Neuronal stem cell (in vitro differentiated cells): Measurements from ENCODE around the gene TBC1D10A.
A peak's percentile ranks its signal among the peaks of the same experiment; 100 is the strongest.

Experiments used
- DNase-seq: peaks from one replicate; pipeline ENCODE4 v3.0.0-alpha.2; 2013; ENCODE audit warnings: low spot score
- H2AFZ ChIP-seq: one replicate; pipeline ENCODE4 v1.6.1; 2013; ENCODE audit warnings: mild to moderate bottlenecking, low read length, inconsistent platforms
- H2AK5ac ChIP-seq: 2 replicates; pipeline ENCODE4 v1.6.1; 2013; ENCODE audit warnings: low read depth, mild to moderate bottlenecking, inconsistent platforms, low read length, moderate library complexity, mixed read lengths
- H2BK120ac ChIP-seq: 2 replicates; pipeline ENCODE4 v1.6.1; 2013; ENCODE audit warnings: low read depth, mild to moderate bottlenecking, inconsistent platforms, low read length, moderate library complexity, mixed read lengths
- H2BK12ac ChIP-seq: one replicate; pipeline ENCODE4 v1.6.1; 2013; ENCODE audit warnings: low read length, inconsistent platforms
- H2BK15ac ChIP-seq: 2 replicates; pipeline ENCODE4 v1.6.1; 2013; ENCODE audit warnings: mild to moderate bottlenecking, low read length, inconsistent platforms, mixed read lengths
- H2BK5ac ChIP-seq: one replicate; pipeline ENCODE4 v1.6.1; 2013; ENCODE audit warnings: inconsistent platforms, mild to moderate bottlenecking, low read length, moderate library complexity
- H3K14ac ChIP-seq: one replicate; pipeline ENCODE4 v1.6.1; 2013; ENCODE audit warnings: low read length, inconsistent platforms
- H3K18ac ChIP-seq: 2 replicates; pipeline ENCODE4 v1.6.1; 2013; ENCODE audit warnings: low read length, inconsistent platforms
- H3K23ac ChIP-seq: 2 replicates; pipeline ENCODE4 v1.6.1; 2013; ENCODE audit warnings: low read depth, mild to moderate bottlenecking, mixed read lengths, low read length, inconsistent platforms; ENCODE audit not compliant: poor library complexity
- H3K27ac ChIP-seq: replicated peaks from 3 replicates; pipeline ENCODE4 v1.5.1; 2013; ENCODE audit warnings: low read length, inconsistent platforms
- H3K27me3 ChIP-seq, 3 experiments: 2 replicates each; pipeline ENCODE4 v1.6.1; 2013; ENCODE audit warnings: low read length in 3 of 3, mild to moderate bottlenecking in 2 of 3, inconsistent platforms in 1 of 3, low read depth in 1 of 3, mixed read lengths in 1 of 3, moderate library complexity in 1 of 3; ENCODE audit not compliant: control insufficient read depth in 3 of 3, insufficient read depth in 3 of 3
- H3K36me3 ChIP-seq, 2 donors: replicated peaks in 1 of 2; 2 replicates each; pipeline ENCODE4 v1.6.1; 2013; ENCODE audit warnings: low read length in 2 of 2; ENCODE audit not compliant: control insufficient read depth in 2 of 2, insufficient read depth in 2 of 2
- H3K4ac ChIP-seq: 2 replicates; pipeline ENCODE4 v1.6.1; 2013; ENCODE audit warnings: inconsistent platforms, mild to moderate bottlenecking, low read length, moderate library complexity
- H3K4me1 ChIP-seq, 2 donors: 1 replicate in 1 of 2; 2 replicates in 1 of 2; pipeline ENCODE4 v1.6.1; 2013; ENCODE audit warnings: low read length in 2 of 2, low read depth in 1 of 2; ENCODE audit not compliant: control insufficient read depth in 2 of 2, insufficient read depth in 1 of 2
- H3K4me2 ChIP-seq: one replicate; pipeline ENCODE4 v1.6.1; 2013; ENCODE audit warnings: mild to moderate bottlenecking, low read length, inconsistent platforms; ENCODE audit not compliant: insufficient read depth, poor library complexity, severe bottlenecking
- H3K4me3 ChIP-seq, 2 donors: 2 replicates each; pipeline ENCODE4 v1.5.1; 2013; ENCODE audit warnings: low read length in 2 of 2, mild to moderate bottlenecking in 2 of 2, inconsistent platforms in 1 of 2, moderate library complexity in 1 of 2
- H3K79me1 ChIP-seq: one replicate; pipeline ENCODE4 v1.6.1; 2013; ENCODE audit warnings: low read depth, mild to moderate bottlenecking, inconsistent platforms, low read length, moderate library complexity
- H3K9ac ChIP-seq: one replicate; pipeline ENCODE4 v1.6.1; 2013; ENCODE audit warnings: mild to moderate bottlenecking, low read depth, low read length, inconsistent platforms; ENCODE audit not compliant: poor library complexity
- H3K9me3 ChIP-seq, 2 donors: replicated peaks in 1 of 2; 2 replicates each; pipeline versions ENCODE3 to v1.6.1; 2013; ENCODE audit warnings: low read length in 2 of 2, mild to moderate bottlenecking in 2 of 2, inconsistent platforms in 1 of 2, low read depth in 1 of 2, mixed read lengths in 1 of 2, moderate library complexity in 1 of 2; ENCODE audit not compliant: control insufficient read depth in 2 of 2, insufficient read depth in 1 of 2
- H4K8ac ChIP-seq: one replicate; pipeline ENCODE4 v1.6.1; 2013; ENCODE audit warnings: low read depth, mild to moderate bottlenecking, inconsistent platforms, low read length, moderate library complexity
- H4K91ac ChIP-seq: one replicate; pipeline ENCODE4 v1.6.1; 2013; ENCODE audit warnings: low read length, low read depth, mild to moderate bottlenecking, inconsistent platforms; ENCODE audit not compliant: poor library complexity
- WGBS, 2 donors: extraction: QIAGEN DNeasy Blood & Tissue Kit; methylation state at CpG; one replicate each; pipeline ENCODE4 v1.1.7; 2013; ENCODE audit warnings: missing lambda C conversion rate in 2 of 2, mixed read lengths in 1 of 2; ENCODE audit not compliant: insufficient read length in 2 of 2, insufficient replicate concordance in 1 of 2; ENCODE audit errors: extremely low coverage in 2 of 2; 5-methylcytosine and 5-hydroxymethylcytosine counted together

Gene TBC1D10A

DNA sequence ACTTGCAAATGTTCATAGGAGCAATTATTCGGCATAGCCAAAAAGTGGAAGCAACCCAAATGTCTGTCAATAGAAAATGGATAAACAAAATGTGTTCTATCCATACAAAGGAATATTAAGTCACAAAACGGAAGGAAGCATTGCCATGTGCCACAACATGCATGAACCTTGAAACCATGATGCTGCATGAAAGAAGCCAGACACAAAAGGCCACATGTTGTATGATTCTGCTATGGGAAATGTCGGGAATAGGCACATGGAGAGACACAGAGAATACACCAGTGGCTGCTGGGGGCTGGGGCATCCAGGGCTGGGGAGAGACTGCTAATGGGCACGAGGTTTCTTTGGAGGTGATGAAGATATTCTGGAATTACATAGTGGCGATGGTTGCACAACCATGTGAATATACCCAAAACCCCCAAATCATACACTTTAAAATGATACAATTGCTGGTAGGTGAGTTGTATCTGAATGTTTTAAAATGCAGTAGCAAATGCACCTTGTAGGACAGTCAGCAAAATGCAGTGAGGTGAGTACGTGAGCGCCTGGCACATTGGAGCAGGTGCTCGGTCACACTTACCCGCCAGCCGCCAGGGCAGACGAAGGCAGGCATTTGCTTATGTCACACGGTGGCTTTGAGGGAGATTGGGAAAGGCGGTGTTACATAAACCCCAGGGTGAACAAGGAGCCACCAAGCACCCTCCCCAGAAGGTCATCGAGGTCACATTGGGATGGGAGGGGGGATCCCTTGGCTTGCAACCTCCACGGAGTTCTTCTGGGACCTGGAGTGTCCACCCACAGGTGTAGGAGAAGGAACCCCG, 53.8 kb downstream of the TBC1D10A start:
- Histone ChIP-seq H3K4me2 (no peak overlapping the region), H2BK120ac (no peak overlapping the region), H3K36me3 (no peaks in the 10 kb centered on the region), H3K4me1 (peaks cover 4% of the 10 kb centered on the region in 2 donors), H3K23ac (no peak overlapping the region), H3K27me3 (peaks cover 0 to 18% (median 0%) of the 10 kb centered on the region in 3 experiments), H2AFZ (no peak overlapping the region), H2BK12ac (no peak overlapping the region), H3K9me3 (no peaks in the 10 kb centered on the region), H4K8ac (no peak overlapping the region), H3K9ac (no peak overlapping the region), H3K18ac (no peak overlapping the region), H2BK5ac (no peak overlapping the region), H3K27ac (no peak overlapping the region), H2BK15ac (no peak overlapping the region), H2AK5ac (no peak overlapping the region), H3K79me1 (no peaks in the 10 kb centered on the region), H3K14ac (no peak overlapping the region), H3K4ac (no peak overlapping the region), H3K4me3 (no peak overlapping the region), H4K91ac (no peak overlapping the region)
- no peak for DNase-seq
- WGBS, 2 donors = no CpG with 5 or more reads among the region's 16 CpGs

DNA sequence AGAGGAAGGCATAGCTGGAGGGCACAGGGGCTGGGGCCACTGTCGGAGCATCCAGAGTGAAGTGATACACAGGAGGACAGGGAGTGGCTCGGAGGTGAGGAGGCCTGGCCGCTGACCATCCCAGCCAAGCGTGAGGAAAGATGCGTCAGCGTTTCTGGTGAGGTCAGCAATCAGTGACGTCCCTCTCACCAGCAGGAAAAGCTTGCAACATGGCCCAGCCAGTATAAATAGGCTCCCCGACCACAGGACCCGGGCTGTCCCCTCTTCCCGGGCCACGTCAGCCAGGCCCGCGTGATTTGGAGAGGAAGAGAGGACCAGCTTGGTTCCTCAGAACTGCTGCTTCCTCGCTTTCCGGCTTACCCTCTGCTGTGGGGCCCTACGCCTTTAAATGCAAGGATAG, 55.9 kb downstream of the TBC1D10A start:
- Histone ChIP-seq H3K9ac (peak overlapping the region; percentile 14), H3K4me3 (no peak overlapping the region), H2AK5ac (peak overlapping the region; percentile 23), H3K79me1 (no peaks in the 10 kb centered on the region), H2BK15ac (no peak overlapping the region), H3K23ac (peak overlapping the region; percentile 25), H2AFZ (no peak overlapping the region), H4K91ac (no peak overlapping the region), H3K4ac (no peak overlapping the region), H4K8ac (no peak overlapping the region), H3K18ac (peak overlapping the region; percentile 27), H3K9me3 (no peaks in the 10 kb centered on the region), H3K4me2 (no peak overlapping the region), H3K36me3 (no peaks in the 10 kb centered on the region), H3K14ac (no peak overlapping the region), H2BK5ac (no peak overlapping the region), H3K4me1 (no peaks in the 10 kb centered on the region), H3K27ac (no peak overlapping the region), H3K27me3 (peaks cover 0 to 17% (median 0%) of the 10 kb centered on the region in 3 experiments), H2BK12ac (no peak overlapping the region), H2BK120ac (no peak overlapping the region)
- WGBS, 2 donors = no CpG with 5 or more reads among the region's 16 CpGs
- no peak for DNase-seq

DNA sequence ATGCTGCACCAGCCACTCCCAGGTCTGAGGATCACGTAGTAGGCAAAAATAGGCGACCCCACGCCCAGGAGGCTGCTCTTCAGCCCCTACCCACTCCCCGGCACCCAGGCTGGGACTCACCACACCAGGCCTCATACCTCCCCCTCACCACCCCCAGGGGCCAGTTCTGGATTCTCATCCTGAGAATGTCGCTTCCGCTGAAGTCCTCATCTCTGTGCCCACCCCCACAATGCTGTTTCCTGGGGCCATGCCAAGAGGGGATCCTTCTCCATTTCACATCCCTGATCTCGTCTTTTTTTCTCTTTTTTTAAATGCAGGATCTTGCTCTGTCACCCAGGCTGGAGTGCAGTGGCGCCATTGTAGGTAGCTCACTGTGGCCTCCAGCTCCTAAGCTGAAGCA, 58.4 kb downstream of the TBC1D10A start:
- Histone ChIP-seq H3K36me3 (no peaks in the 10 kb centered on the region), H3K4ac (no peak overlapping the region), H2AFZ (no peak overlapping the region), H2BK5ac (no peak overlapping the region), H3K4me1 (peaks cover 1% of the 10 kb centered on the region in 2 donors), H2BK120ac (no peak overlapping the region), H3K9me3 (no peaks in the 10 kb centered on the region), H3K9ac (no peak overlapping the region), H3K27me3 (peaks cover 0 to 14% (median 0%) of the 10 kb centered on the region in 3 experiments), H3K4me2 (no peak overlapping the region), H4K91ac (no peak overlapping the region), H3K18ac (no peak overlapping the region), H2BK12ac (no peak overlapping the region), H3K23ac (peak overlapping the region; percentile 46), H4K8ac (no peak overlapping the region), H2BK15ac (peak overlapping the region; percentile 9), H3K27ac (no peak overlapping the region), H3K4me3 (no peak overlapping the region), H3K79me1 (no peaks in the 10 kb centered on the region), H2AK5ac (peak overlapping the region; percentile 66), H3K14ac (no peak overlapping the region)
- no CpG with 5 or more reads among the region's 8 CpGs for WGBS, 2 donors
- no peak for DNase-seq

DNA sequence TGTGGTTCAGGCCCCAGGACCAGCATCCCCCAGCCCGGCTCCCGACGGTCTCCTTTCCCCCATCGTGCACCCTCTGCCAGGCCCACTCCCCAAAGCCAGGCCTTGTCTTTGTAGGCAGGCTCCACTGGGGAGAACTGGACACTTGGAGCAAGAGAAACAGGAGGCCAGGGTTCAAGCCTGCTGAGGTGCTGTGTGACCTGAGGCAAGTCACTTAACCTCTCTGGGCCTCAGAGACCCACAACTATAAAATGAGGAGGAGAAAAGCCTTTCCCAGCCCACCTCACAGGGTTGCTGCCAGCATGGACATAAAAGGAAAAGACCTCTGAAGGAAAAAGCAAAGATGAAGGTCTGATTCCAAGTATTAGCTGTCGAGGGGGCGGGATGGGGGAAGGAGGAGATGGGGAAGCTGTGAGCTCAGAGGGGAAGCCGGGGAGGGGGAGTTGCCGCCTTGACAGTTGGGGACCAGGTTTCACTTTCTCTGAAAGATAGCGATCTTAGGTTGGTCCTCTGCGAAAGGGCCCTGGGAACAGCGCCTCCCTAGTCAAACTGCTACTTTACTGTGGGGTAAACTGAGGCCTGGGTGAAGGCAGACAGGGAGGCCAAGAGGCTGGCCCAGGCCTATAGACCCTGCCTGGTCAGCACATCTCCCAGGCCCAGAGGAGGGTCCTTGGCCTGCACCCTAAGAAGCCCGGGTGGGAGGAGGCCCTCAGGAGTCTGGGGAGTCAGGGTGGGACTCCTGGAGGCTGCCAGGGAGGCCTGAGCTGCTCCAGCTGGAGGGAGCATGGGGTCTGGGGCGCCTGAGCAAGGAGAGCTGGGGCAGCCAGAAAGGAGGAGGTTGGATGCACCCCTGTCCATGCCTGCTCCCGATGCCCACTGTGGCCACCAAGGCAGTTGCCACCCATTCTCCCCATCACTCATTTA, 59.1 kb downstream of the TBC1D10A start:
- WGBS, 2 donors = no CpG with 5 or more reads among the region's 14 CpGs
- no peak overlapping the region for H3K4me3 ChIP-seq
- no peak overlapping the region for H3K27ac ChIP-seq
- H2BK15ac ChIP-seq = peak overlapping the region; percentile 9
- peak overlapping the region; percentile 5 for H3K14ac ChIP-seq
- H3K4ac ChIP-seq = peak overlapping the region; percentile 29
- H2BK5ac ChIP-seq = no peak overlapping the region
- H3K9me3 ChIP-seq = no peaks in the 10 kb centered on the region
- peaks cover 1 to 5% of the 10 kb centered on the region in 2 donors for H3K4me1 ChIP-seq
- H3K23ac ChIP-seq = peak overlapping the region; percentile 46
- DNase-seq = no peak
- no peak overlapping the region for H3K4me2 ChIP-seq
- no peak overlapping the region for H4K91ac ChIP-seq
- H3K18ac ChIP-seq = peak overlapping the region; percentile 33
- H2AFZ ChIP-seq = no peak overlapping the region
- peaks cover 0 to 10% (median 0%) of the 10 kb centered on the region in 3 experiments for H3K27me3 ChIP-seq
- no peak overlapping the region for H2BK12ac ChIP-seq
- no peak overlapping the region for H2BK120ac ChIP-seq
- H3K9ac ChIP-seq = no peak overlapping the region
- H4K8ac ChIP-seq = no peak overlapping the region
- H2AK5ac ChIP-seq = peak overlapping the region; percentile 66
- H3K79me1 ChIP-seq = no peaks in the 10 kb centered on the region
- H3K36me3 ChIP-seq = no peaks in the 10 kb centered on the region
